HUDEP-2 (cell line): ENCODE results near the gene TBRG4.
"Not testable (repeated sequence)": the region's sequence is repeated elsewhere in the genome, so short reads cannot be mapped to it uniquely, and the experiment has no call there.

Source experiments
- DNase-seq, 76 experiments: peaks; one replicate each; lab custom pipeline; 2025; ENCODE audit not compliant: unreplicated experiment in 76 of 76; lab: John Stamatoyannopoulos, UW

The TBRG4 gene

DNA sequence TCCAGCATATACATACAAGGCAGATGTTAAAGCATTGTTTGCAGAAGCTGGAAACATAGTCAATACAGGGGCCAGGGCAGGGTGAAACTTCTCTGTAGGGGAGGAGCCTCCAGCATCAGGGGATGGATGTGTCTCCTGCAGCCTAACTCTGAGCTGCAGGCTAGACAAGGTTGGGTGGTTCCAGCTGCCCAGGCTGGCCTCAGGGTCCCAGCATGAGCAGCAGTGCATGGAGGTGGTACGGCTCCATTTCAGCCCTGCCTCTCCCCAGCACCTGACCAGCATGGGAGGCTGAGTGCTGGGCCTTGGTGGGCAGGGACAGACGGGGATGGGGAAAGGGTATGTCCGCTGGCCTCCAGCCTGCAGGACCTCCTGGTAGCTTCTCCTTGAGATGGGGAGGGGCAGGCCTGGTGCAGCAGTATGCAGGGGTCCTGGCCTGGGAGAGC lies 7.4 kb upstream of the TBRG4 start:
- DNase-seq: no peak

DNA sequence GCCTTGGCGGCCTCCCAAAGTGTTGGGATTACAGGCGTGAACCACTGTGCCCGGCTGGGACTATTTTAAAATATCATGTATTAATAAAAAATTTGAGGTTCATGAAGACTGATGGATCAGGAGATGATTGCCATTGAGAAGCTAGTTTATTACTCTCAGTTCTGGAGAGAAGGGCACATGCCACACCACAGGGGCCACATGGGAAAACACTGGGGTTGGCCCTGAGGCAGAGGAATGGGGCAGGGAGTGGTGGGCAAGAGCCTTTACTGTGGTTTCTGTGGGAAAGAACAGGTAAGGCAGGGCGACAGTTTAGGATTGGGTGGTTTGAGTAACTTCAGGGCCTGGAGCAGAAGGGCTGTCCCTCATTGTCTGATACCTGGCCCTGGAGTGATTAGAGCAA lies 6.8 kb upstream of the TBRG4 start:
- no peak for DNase-seq

DNA sequence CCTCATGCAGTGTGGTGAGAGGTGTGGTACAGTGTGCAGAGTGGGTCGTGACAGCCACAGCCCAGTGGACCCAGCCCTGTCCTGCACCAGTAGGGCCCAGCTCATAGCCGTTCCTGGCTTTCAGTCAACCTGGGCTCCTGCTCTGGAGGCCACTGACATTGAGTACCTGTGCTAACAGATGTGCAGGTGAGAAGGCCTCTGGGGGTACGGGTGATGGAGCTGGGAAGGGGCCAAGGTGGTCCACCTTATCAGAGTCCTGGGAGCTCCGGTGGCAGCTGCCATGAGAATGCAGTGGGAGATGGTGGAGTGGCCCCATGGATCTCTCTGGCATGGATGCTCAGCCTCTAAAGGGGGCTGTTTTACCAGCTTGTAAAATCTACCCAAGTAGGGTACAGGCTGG lies 6.1 kb upstream of the TBRG4 start:
- DNase-seq: no peak

DNA sequence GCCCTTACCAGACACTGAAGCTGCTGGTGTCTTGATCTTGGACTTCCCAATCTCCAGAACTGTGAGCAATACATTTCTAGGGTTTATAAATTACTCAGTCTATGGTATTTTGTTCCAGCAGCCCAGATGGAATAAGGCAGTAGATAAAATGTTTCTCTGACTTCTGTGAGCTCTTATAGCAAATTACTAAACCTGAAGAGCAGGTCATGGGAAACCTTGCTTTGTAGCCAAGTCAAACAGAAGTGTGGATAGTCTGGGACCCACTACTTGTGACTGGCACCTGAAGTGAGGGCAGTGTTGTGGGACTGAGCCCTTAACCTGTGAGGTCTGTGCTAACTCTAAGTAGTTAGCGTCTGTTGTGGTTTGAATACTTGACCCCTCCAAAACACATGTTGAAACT lies 4.6 kb upstream of the TBRG4 start:
- no peak for DNase-seq

DNA sequence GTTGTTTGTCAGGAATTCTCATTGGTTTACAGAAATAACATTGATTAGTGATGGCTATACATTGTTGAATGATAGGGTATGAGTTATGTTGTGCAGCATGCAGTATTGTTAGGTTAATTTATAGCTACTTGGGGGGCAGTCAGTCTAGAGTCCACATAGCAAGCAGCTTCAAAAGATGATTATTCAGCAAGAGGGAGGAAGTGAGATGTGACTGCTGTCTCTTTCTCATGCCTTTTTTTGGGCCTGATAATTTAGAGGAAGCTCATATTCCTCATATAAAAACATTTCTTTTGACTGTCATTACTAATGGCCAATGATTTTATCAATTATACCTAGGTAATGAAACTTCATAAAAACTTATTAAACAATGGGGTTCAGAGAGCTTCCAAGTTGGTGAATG lies 3.4 kb upstream of the TBRG4 start:
- DNase-seq: no peak

DNA sequence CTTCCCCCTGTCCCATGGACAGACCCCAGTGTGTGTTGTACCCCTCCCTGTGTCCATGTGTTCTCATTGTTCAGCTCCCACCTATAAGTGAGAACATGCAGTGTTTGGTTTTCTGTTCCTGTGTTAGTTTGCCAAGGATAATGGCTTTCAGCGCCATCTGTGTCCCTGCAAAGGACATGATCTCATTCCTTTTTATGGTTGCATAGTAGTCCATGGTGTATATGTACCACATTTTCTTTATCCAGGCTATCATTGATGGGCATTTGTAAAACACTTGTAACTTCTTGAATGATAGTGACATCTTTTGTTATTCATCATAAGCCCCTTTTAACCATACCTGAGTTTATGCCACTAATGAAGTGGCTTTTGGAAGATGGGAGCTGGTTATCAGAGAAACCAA lies 2.8 kb upstream of the TBRG4 start:
- DNase-seq: not testable (repeated sequence)

DNA sequence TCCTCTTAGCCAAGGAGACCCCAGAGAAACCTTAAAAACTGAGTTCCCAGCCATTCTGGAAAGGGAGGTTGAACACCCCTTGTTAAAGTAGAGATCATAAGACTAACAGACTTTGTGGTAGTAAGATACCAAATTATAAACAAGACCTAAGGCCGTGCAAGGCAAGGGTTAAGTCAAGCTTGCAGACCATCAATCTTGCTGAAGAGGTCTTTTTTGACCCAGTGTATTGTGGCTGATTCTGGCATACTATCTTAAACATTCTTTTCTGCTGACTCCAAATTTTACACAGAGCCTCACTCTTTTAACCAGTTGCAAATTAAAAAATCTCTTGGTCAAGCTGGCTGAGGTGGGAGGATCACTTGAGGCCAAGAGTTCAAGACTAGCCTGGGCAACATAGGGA lies 1.2 kb upstream of the TBRG4 start:
- DNase-seq: no peak

DNA sequence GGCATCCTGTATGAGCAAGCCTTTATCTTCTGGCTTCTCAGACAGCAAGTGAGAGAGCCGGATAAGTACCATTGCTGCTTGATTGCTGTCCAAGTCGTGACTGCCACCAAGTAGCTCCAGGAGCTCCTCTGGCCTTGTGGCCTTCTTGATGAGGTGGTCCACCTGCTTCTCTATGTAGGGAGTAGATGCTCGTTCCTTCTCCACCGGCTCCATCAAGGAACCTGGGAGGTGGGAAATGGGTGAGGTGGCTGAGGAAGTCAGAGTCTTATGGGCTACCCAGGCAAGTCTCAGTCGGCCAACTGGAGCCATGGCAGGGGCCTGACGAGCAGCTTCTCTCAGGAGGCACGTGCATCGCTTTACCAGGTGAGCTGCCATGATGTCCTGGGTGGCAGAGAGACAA lies 2.6 kb downstream of the TBRG4 start:
- DNase-seq: no peak

DNA sequence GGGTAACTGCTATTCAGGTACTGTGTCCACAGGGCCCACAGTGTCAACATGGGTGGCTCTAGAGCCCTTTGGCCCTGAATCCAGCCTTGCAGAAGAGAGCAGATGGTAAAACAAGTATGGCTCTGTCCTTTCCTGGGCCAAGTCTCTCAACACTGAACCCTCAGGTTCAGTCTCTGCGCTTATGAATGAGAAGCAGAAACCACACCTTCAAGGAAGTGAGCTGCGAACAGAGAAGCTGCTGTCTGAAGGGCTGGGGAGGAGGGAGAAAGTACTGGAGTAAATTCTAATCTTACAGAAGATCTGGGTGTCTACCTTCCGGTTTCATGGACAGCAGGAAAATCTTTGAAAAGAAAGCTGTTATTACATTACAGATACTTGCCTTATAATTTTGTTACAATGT lies 4.1 kb downstream of the TBRG4 start:
- no peak for DNase-seq

DNA sequence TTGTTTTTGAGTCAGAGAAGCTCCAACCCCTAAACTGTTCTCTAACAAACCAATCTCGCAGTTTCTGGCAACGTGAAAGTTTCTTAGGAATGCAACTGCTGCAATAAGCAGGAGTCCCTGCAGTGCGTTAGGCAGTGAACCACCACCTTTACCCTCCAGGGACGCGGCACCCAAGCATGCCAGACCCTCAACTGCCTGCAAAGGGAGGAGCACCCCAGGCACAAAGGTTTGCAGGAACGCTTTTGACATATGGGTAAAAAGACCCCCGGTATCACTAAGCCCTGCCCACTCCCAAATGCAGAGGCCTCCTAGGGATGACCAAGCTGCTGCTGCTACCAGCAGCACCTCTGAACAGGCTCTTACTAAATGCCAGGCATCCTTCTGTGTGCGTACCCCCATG lies 4.7 kb downstream of the TBRG4 start:
- DNase-seq: no peak

DNA sequence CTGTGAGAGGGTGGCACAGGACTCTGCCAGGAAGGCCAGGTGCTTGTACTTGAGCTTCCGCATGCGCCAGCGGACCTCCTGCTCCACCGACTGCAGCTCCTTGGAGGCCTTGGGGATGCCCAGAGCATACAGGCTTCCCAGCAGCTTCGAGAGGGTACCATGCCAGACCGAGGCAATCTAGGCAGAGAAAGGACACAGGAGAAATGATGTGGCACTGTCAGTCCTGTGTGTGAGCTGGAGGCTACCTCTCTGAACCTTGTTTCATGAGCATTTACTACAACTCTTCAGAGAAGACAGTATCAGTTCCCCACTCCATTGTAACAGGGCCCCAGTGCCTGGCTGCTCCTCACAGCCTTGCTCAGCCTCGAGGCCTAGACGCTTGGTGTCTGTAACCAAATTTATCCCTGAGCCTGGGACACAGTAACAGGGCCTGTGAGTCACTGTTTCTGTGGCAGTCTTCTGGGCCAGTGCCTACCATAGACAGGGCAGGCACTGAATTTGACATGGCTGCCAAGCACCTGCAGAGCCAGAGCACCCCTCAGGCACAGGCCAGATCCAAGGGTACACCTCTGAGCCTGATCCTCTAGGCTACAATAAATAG lies 5.8 kb downstream of the TBRG4 start:
- no peak for DNase-seq

DNA sequence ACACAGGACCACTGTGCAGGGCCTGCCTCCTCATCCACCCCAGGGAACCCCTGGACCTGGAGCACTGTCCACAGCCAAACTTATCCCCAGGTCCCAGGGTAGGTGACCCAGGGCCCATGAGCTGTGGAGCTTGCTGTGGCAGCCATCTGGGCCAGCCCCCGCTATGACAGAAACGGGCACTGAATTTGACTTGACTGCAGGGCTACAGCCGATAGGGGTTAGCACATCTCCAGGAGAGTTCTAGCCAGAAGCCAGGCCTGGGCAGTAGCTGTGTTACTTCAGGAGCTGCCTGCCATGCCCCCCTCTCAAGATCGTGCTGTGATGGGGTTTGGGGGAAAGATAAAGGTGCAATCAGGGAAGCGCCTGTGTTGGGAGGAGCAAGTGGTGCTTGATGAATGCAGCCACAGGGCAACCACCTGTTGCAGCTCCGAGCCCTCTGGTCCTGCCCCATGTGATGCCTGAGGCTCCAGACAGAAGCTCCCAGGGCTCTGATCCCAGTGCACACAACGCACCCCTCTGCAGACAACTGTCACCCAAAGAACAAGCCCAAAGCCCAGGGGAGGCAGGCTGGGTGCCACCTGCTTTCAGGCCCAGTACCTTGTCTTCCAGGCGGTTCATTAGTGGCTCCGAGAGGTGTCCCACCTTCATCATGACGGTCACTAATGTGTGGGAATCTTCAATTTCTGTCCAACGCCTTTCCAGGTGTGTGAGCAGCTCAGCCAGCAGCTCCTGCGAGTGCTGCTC lies 6.5 kb downstream of the TBRG4 start:
- no peak for DNase-seq

DNA sequence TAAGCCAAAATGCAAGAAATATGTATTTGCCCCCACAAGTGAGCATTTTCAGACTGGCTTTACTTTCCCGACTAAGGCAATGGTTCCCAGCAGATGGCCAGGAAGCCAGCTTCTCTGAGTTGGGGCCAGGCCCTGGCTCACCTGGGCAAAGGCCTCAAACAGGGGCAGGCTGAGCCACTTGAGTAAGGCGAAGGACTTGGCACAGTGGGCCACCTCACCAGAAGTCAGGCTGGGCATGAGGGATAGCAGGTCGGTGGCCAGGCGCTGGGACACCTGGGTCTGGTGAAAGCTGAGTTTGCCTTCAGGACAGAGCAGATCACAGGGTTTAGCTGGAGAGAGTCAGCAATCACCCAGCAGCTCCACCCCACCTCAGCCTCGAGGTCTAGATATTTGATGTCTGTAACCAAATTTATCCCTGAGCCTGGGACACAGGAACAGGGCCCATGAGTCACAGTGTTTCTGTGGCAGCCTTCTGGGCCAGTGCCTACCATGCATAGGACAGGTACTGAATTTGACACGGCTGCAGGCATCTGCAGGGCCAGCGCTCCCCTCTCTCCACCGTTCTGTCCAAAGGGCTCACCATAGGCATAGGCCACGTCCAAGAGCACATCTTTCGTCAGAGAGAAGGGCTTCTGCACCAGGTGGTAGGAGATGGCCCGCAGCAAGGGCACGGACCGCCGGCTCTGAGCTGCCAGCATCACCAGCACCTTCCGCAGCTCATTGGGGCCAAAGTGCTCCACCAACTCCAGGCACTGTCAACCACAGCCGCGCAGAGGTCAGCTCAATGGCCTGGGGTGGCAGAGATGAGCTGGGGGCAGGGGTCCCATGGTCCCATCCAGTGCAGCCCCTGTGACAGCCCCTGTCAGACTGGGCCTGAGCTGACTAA lies 7.3 kb downstream of the TBRG4 start:
- DNase-seq: no peak

DNA sequence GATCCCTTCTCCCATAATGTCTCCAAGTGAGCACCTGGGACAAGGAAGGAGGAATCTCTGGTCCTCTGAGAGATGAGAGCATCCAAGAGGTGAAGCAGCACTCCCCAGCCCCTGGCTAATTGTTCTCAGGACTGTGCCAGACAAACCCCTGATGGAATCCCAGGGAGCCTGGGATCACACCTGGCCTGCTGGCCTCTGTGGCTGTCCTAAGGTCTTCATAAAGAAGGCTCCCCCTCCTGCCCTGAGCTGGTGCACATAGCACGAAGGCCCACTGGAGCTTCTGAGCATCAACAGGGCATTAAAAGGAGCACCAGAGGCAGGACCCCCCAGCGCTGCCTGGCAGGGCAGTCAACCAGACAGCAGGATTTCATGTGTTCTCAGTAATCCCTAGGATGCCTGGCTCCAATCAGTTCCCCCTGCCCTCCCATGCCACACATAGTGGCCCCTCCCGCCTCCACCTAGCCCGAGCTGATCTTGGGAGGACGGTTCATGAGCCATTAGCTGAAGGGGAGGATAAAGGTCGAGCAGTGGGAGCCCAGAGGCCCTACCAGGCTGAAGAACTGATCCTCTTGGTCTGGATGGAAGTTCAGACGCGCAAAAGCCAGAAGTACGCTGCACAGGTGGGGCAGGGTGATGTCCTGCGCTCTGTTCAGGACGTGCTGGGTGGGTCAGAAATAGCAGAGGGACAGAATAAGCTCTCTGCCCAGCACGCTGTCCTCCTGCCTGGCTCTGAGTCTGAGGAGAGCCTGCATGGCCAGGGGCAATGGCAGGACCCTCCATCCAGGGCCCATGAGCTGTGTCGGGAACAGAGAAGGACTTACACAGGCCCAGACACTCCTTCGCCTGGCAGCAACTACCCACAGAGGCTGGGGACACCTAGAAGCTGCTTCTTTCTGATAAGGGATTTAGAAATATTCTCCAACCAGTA lies 8.4 kb downstream of the TBRG4 start:
- DNase-seq: no peak

DNA sequence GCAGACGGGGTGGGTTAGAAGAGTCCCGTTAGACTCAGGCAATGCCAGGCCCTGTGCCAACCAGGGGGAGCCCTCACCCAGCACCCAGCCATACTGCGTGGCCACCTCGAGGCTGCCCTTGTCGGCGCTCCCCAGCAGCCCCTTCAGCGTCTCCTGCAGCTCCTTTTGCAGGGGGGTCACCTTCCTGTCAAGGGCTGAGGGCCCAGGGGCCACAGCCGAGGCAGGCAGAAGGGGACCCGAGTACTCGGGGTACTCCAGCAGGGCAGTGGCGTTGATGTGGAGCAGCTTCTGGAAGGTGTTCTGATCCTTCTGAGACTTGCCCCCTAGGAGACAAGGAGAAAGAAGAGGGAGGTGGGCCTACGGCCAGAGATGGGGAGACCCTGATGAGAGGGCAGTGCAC lies 9.7 kb downstream of the TBRG4 start:
- no peak for DNase-seq

DNA sequence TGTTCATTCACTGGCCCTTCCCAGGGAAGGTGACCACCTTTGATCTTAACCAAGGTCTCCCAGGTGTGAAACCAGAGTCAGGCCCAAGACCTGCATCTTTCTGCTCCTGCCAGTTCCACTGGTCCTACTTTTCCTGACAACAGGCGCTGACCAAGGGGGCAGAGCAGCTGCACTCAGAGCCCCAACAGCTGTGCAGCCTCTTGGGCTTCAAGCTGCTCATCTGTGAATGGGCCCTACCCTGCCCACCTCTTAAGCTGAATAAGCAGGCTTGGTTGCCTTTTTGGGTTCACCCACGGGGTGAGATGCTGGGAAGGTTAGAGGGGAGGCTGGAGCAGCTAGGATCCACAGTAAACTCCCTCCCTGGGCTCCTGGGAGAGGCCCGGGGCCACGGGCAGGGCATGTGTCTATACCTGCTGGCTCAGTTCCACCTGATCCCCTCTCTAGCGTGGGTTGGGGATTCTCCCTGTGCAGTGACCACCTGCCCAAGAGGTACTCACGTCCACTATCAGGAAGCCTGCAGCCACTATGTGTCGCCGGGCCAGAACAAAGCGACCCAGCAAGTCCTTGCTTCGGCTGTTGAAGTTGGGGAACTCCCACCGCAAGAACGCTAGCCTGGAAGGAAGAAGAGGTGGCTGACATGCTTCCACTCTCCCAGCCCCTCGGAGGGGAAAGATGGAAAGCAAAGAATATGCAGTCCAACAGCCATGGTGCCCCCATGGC lies 10.6 kb downstream of the TBRG4 start:
- DNase-seq: no peak

DNA sequence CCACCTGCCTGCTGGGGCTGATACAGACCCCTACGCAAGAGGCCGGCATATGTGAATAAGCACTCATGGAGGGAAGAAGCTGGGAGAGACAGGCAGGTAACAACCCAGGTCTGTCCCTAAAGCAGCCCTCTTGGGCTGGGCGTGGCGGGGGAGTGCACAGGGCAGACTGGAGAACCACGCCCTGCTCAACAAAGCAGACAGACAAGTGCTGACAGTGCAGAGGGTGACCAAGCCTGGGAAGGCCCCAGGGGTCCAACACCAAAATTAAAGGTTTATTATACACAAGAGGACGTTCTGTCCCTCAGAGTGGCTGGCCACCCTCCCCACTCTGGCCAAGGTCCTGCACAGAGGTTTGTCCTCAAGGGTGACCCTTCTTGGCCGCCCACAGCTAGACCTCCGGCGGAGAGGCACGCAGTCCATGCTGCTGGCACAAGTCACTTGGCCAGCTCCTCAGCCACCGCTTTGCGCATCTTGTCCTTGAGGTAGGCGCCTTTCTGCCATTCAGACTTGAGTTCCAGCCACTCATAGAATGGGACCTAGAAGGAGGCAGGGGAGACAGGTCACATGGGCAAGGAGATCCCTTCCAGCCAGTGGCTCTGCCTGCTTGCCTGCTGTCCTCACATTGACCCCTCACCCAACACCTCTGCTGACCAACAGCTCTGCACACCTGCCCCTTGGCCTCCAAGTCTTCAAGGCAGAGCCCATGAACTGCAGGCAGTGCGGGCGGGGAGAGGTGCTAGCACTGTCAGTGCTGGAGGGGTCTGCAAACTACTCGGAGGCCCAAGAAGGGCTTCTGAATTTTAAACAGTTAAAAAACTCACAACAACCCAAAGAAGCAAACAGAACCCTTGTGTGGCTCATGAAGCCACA lies 11.4 kb downstream of the TBRG4 start:
- DNase-seq: no peak

DNA sequence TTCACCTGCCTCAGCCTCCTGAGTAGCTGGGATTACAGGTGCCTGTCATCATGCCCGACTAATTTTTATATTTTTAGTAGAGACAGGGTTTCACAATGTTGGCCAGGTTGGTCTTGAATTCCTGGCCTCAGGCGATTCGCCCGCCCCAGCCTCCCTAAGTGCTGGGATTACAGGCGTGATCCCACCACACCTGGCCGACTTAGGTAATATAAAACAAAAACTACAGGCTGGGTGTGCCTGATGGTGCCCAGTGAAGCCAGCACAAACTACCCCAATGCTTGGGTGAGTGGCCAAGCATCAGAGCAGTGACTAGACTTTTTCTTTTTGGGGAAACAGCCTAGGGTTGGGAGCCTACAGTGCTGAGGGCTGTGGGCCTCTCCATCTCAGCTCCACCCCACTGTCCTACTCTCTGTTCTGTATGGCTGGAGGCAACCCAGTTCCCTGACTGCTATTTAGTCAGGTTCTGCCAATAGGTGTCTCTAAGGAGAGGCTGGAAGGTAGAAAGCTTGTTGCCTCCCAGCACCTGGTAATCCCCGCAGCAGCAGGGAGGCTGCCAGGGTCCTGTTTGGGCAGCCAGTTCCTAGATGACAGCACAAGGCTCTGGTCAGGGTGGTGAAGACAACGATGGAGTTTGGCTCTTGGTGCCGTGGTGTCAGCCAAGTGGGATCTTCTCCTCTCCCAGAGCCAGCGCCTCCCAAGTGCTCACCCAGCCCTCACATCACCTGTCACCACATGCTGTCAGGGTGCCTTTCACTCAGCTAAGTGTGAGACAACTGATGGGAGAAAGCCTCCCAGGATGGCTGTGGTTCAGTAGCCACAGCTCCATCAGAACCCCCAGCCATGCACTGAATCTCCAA lies 12.3 kb downstream of the TBRG4 start:
- DNase-seq: no peak
